K562 (cell line): ENCODE measurements around the gene PSD2. TPM values are rescaled to one million over a fixed set of nuclear protein-coding genes. Genes with fewer than 3 reads are reported as not detected.

ENCODE experiments used
- ATAC-seq: fragments of 200-7000 bp; cut with Tn5 transposase; 3 replicates; pipeline ENCODE4 v1.9.1; 2020; ENCODE audit warnings: moderate library complexity
- BruUV-seq: library from RNA; stranded (reverse); fragments of 400-500 nt; replicated peaks from 2 replicates; lab custom pipeline; 2021; lab: Mats Ljungman, UMichigan
- CTCF ChIA-PET: fragments of 300-600 bp; formaldehyde crosslinking; extraction: SDS; loops from one replicate; lab custom pipeline; 2021; ENCODE audit warnings: low intra/inter-chr PET ratio; lab: Yijun Ruan, JAX
- POLR2A ChIA-PET: fragments of 300-600, 350-650 bp; sonication (Branson Sonifier 250); formaldehyde crosslinking; extraction: SDS; loops from one replicate; lab custom pipeline; 2021; ENCODE audit warnings: antibody characterized with exemption, inconsistent platforms; lab: Yijun Ruan, JAX
- DNase-seq, 4 experiments: peaks; one replicate each; pipeline versions ENCODE4 v3.0.0 to v3.0.0-alpha.2; 2011 to 2018; ENCODE audit warnings: low spot score in 3 of 4, mixed read lengths in 3 of 4; ENCODE audit errors: extremely low read depth in 1 of 4
- FAIRE-seq: peaks from 2 replicates; lab custom pipeline; 2011; peaks lifted over from hg19 to GRCh38; lab: Jason Lieb, UNC
- H2AFZ ChIP-seq: 2 replicates; pipeline ENCODE4 v1.6.0; 2011; ENCODE audit warnings: low read depth, low read length, control low read depth, inconsistent platforms
- H3K27ac ChIP-seq: fragments of 200-600 bp; 3 replicates; pipeline ENCODE4 v1.8.0; 2011; ENCODE audit warnings: low read depth, mild to moderate bottlenecking, control low read depth, inconsistent platforms, low read length, moderate library complexity, mixed read lengths; ENCODE audit errors: extremely low read depth
- H3K27me3 ChIP-seq, 2 experiments: fragments of 300-600 bp in 1 of 2; 2 replicates in 1 of 2; 3 replicates in 1 of 2; pipeline versions ENCODE4 v1.6.0 to v1.8.0; 2011; ENCODE audit warnings: inconsistent platforms in 2 of 2, low read length in 2 of 2, mild to moderate bottlenecking in 1 of 2, mixed read lengths in 1 of 2, moderate library complexity in 1 of 2; ENCODE audit not compliant: control insufficient read depth in 2 of 2, insufficient read depth in 2 of 2
- H3K36me3 ChIP-seq: fragments of 300-600 bp; 3 replicates; pipeline ENCODE4 v1.8.0; 2011; ENCODE audit warnings: mild to moderate bottlenecking, low read length, inconsistent platforms; ENCODE audit not compliant: control insufficient read depth, insufficient read depth
- H3K4me1 ChIP-seq, 2 experiments: fragments of 200-600 bp in 1 of 2; replicated peaks in 1 of 2; 2 replicates in 1 of 2; 3 replicates in 1 of 2; pipeline versions ENCODE4 v1.5.1 to v1.8.0; 2011; ENCODE audit warnings: inconsistent platforms in 2 of 2, low read length in 2 of 2, mild to moderate bottlenecking in 1 of 2, mixed read lengths in 1 of 2, moderate library complexity in 1 of 2; ENCODE audit not compliant: control insufficient read depth in 2 of 2, insufficient read depth in 2 of 2
- H3K4me2 ChIP-seq: 2 replicates; pipeline ENCODE4 v1.6.1; 2011; ENCODE audit warnings: low read length, control low read depth, inconsistent platforms, mixed read lengths; ENCODE audit not compliant: insufficient read depth
- H3K4me3 ChIP-seq: fragments of 200-600 bp; sonication (generic), shearing (Covaris generic); 2 replicates; pipeline ENCODE4 v1.5.1; 2016; ENCODE audit warnings: control low read depth, inconsistent platforms
- H3K79me2 ChIP-seq: fragments of 200-600 bp; 3 replicates; pipeline ENCODE4 v1.8.0; 2011; ENCODE audit warnings: low read length, inconsistent platforms; ENCODE audit not compliant: control insufficient read depth, insufficient read depth
- H3K9ac ChIP-seq, 2 experiments: 2 replicates each; pipeline versions ENCODE4 v1.6.0 to v1.6.1; 2011; ENCODE audit warnings: low read depth in 2 of 2, low read length in 2 of 2, control low read depth in 1 of 2, inconsistent platforms in 1 of 2, mild to moderate bottlenecking in 1 of 2, mixed read lengths in 1 of 2; ENCODE audit not compliant: insufficient read depth in 1 of 2
- H3K9me1 ChIP-seq: one replicate; pipeline ENCODE4 v1.6.0; 2011; ENCODE audit warnings: inconsistent platforms, mild to moderate bottlenecking, low read length, moderate library complexity; ENCODE audit not compliant: control insufficient read depth, insufficient read depth
- H3K9me3 ChIP-seq: replicated peaks from 2 replicates; pipeline ENCODE4 v1.5.1; 2011; ENCODE audit warnings: low read depth, low read length, inconsistent platforms; ENCODE audit not compliant: control insufficient read depth, insufficient read depth
- H4K20me1 ChIP-seq: replicated peaks from 2 replicates; pipeline ENCODE4 v1.6.1; 2011; ENCODE audit warnings: low read length, inconsistent platforms, mixed read lengths; ENCODE audit not compliant: control insufficient read depth, insufficient read depth
- ETS2 ChIP-seq: IDR thresholded peaks from 2 replicates; pipeline ENCODE4 v1.6.1; 2016; ENCODE audit warnings: borderline replicate concordance, missing genetic modification characterization, mild to moderate bottlenecking, moderate library complexity, missing compliant biosample characterization; ENCODE audit not compliant: poor library complexity, severe bottlenecking
- JUND ChIP-seq, 2 experiments: IDR thresholded peaks; 2 replicates in 1 of 2; 3 replicates in 1 of 2; pipeline ENCODE4 v1.6.1; 2011; ENCODE audit warnings: borderline replicate concordance in 2 of 2, low read depth in 2 of 2, low read length in 2 of 2, improper control_type of control experiment in 1 of 2, missing biosample characterization in 1 of 2, missing genetic modification characterization in 1 of 2, missing genetic modification reagents in 1 of 2
- KAT2B ChIP-seq: IDR thresholded peaks from one replicate; pipeline ENCODE4 v1.6.1; 2012; ENCODE audit warnings: low read depth, mild to moderate bottlenecking, control low read depth, inconsistent platforms, low read length, moderate library complexity
- ZBTB33 ChIP-seq: sonication (generic); formaldehyde crosslinking; IDR thresholded peaks from 2 replicates; pipeline ENCODE4 v1.8.1; 2023; ENCODE audit warnings: mild to moderate bottlenecking, missing genetic modification reagents
- ZBTB34 ChIP-seq: fragments of 250-450 bp; sonication (Bioruptor Pico); IDR thresholded peaks from 2 replicates; pipeline ENCODE4 v1.8.0; 2021; ENCODE audit warnings: mild to moderate bottlenecking, moderate library complexity
- ZBTB7A ChIP-seq: IDR thresholded peaks from 2 replicates; pipeline ENCODE4 v1.6.1; 2011; ENCODE audit warnings: low read depth, mild to moderate bottlenecking, low read length, moderate library complexity, borderline replicate concordance; ENCODE audit not compliant: control insufficient read depth
- ZC3H11A ChIP-seq: IDR thresholded peaks from 2 replicates; pipeline ENCODE4 v1.6.1; 2012; ENCODE audit warnings: low read depth, low read length, improper control_type of control experiment
- ZFP1 ChIP-seq: fragments of 450-650 bp; formaldehyde crosslinking; IDR thresholded peaks from 2 replicates; pipeline ENCODE4 v1.4.0; 2020; ENCODE audit warnings: mild to moderate bottlenecking, mixed read lengths
- ZFP36 ChIP-seq: fragments of 150-350 bp; IDR thresholded peaks from 2 replicates; pipeline ENCODE4 v1.6.1; 2018; ENCODE audit warnings: low read length, low read depth; ENCODE audit not compliant: partially characterized antibody
- WGBS: fragments of 100-300 bp; shearing (Covaris generic); methylation state at CpG from one replicate; pipeline ENCODE4 v1.1.6; 2016; ENCODE audit warnings: low coverage, mixed read lengths; ENCODE audit not compliant: insufficient coverage; ENCODE audit errors: missing lambda C conversion rate; 5-methylcytosine and 5-hydroxymethylcytosine counted together
- in situ Hi-C: fragments of 300-500 bp; cut with MboI; formaldehyde crosslinking; loops from 4 replicates; pipeline ENCODE4 v1.15.0; 2018; ENCODE audit warnings: inconsistent platforms, mixed read lengths
- intact Hi-C: fragments of 100-400 bp; cut with micrococcal nuclease; formaldehyde crosslinking; loops from 2 replicates; pipeline ENCODE4 v1.14.2; 2022
- polyA plus RNA-seq, 8 experiments: library from polyadenylated mRNA; depleted of rRNA in 4 of 8; stranded (reverse) in 5 of 8; unstranded in 3 of 8; fragments of >200 nt; fragmentation: Nextera tagmentation in 2 of 8; fragmentation: Illumina TruSeq in 1 of 8; extraction: Ambion mirVana in 2 of 8; extraction: Trizol in 1 of 8; gene quantifications; 2 replicates each; pipeline versions ENCODE4 v1.2.1 to v1.2.3, GENCODE V29; 2011 to 2014; ENCODE audit warnings: inconsistent platforms in 1 of 8, missing spikeins in 1 of 8
- total RNA-seq, 7 experiments: library from RNA; depleted of rRNA in 6 of 7; stranded (reverse); fragments of >200 nt in 6 of 7; fragmentation: Illumina TruSeq in 2 of 7; extraction: Trizol in 2 of 7; gene quantifications; 2 replicates each; pipeline versions ENCODE4 v1.2.1 to v1.2.3, GENCODE V29; 2011 to 2021; ENCODE audit warnings: low replicate concordance in 1 of 7

The PSD2 gene
- total and polyA plus RNA-seq, 9 of the 15 experiments (the other 6 are each of a cell fraction or from before 2014, with no cell fraction given) = 0.01 to 0.09 (median 0.04) TPM; not detected in 4

GRCh38 chr5:139763280-139763929 is 32.2 kb upstream of the PSD2 start (continued):
- no peak for TF ChIP-seq ZBTB34
- no peak for TF ChIP-seq ETS2 (tag)
- no peak for TF ChIP-seq KAT2B
- TF ChIP-seq, all 486 proteins: peak for 0

GRCh38 chr5:139763930-139764791 is 31.4 kb upstream of the PSD2 start:
- Histone ChIP-seq H3K9ac (peak overlapping the region in 1 of 2 experiments; percentile 57; a peak in 1 of 4 replicates), H3K36me3 (no peaks in the 10 kb centered on the region), H3K9me1 (no peaks in the 10 kb centered on the region), H2AFZ (0 out of 2 replicates have a peak overlapping the region, but pooled peaks have one; percentile 27), H4K20me1 (no peaks in the 10 kb centered on the region), H3K27ac (no peak overlapping the region), H3K27me3 (no peaks in the 10 kb centered on the region), H3K4me2 (no peak overlapping the region), H3K9me3 (no peaks in the 10 kb centered on the region), H3K79me2 (no peaks in the 10 kb centered on the region), H3K4me1 (peaks cover 2 to 28% of the 10 kb centered on the region in 2 experiments; a peak in 3 of 5 replicates)
- no peak for FAIRE-seq
- CTCF ChIA-PET = interaction anchor here (1.0 to 3.7 kb wide), 2 partner anchors 55 to 130 kb away, joined by 3 to 81 read pairs; no protein-coding TSS in a partner anchor
- ATAC-seq = no peak
- DNase-seq = peak in 2 of 4 experiments; percentile 46 to 53
- 54% methylated on average over 28 of the region's 45 CpGs for WGBS
- no TSS peak for BruUV-seq
- POLR2A ChIA-PET = interaction anchor here (0.6 to 1.5 kb wide), 5 partner anchors 11 to 200 kb away, joined by 3 to 7 read pairs (median 3); no protein-coding TSS in a partner anchor
- intact Hi-C loops = loop anchor here (2.0 to 10.0 kb wide), 2 partner anchors 53 to 339 kb away; no protein-coding TSS in a partner anchor
- in situ Hi-C loops = loop anchor here (5.0 to 10.0 kb wide), 2 partner anchors 132 to 349 kb away; no protein-coding TSS in a partner anchor
- TF ChIP-seq ZFP1 (no peak), ZBTB33 (CRISPR knock-in tag) (peak; percentile 15; the same call in 1 of the 2 replicates), ZC3H11A (no peak), JUND (IDR thresholded peaks at IDR 0.05; ENCODE audit: borderline replicate concordance, low read depth, low read length) (no peak), JUND (tag; IDR thresholded peaks at IDR 0.05; ENCODE audit: borderline replicate concordance, low read depth, low read length) (no peak), ZFP36 (peak; percentile 26), ZBTB7A (0 out of 2 replicates have a peak, but pooled peaks have one; percentile 11)
- TF ChIP-seq, all 486 proteins: peak for 3
- no peak overlapping the region for H3K4me3 ChIP-seq
